Endometrial microvascular endothelial cells (primary cell): Measurements from ENCODE around the gene CCDC172. TPM values are rescaled to one million over a fixed set of nuclear protein-coding genes. Genes with fewer than 3 reads are reported as not detected.

Experiments
- in situ Hi-C: cut with HindIII; loops from 2 replicates; pipeline ENCODE4 v1.10.0; 2017; ENCODE audit warnings: low sequenced_read_pairs, low pct_unique_long_range_greater_than_20kb; ENCODE audit errors: inconsistent ontology term
- total RNA-seq: library from RNA; depleted of rRNA; stranded (reverse); fragments of >200 nt; gene quantifications from one replicate; pipeline ENCODE4 v1.2.3, GENCODE V29; 2015; ENCODE audit errors: inconsistent ontology term

Gene CCDC172, protein sequence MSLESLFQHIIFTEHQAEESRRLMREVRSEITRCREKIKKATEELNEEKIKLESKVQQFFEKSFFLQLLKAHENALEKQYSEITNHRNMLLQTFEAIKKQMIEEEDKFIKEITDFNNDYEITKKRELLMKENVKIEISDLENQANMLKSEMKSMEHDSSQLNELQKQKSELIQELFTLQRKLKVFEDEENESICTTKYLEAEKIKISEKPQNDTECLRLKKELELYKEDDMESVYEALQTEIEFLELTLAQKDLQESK
- not detected for total RNA-seq

GRCh38 chr10:116324227-116324950 lies at the start of gene CCDC172:
TSS of gene CCDC172 (plus strand) at chr10:116324448. CDS start at chr10:116325012, 564 bp downstream.
- in situ Hi-C loops: no loop called here

DNA sequence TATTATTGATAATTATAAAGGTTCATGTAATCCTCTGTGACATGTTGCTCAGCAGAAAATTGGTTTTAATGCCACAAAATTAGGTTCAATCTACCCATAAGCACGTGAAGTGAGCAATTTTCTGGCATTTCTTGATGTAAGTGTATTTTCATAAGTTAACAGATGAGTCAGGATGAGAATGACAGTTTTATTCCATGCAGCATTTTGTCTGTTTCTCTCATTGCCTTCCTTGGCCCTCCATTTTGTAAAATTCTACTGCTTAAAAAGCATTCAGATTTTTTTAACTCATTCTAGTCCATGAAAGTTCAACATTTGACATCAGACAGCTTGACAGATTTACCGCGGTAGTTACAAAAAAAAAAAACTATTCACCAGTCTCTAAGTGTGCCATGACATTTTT lies 47.3 kb upstream of the CCDC172 start:
- in situ Hi-C loops: loop anchor here (25.0 kb wide), 1 partner anchor 490 kb away; no protein-coding TSS in a partner anchor

GRCh38 chr10:116278846-116279245 lies 45.4 kb upstream of the CCDC172 start:
- in situ Hi-C loops: loop anchor here (25.0 kb wide), 1 partner anchor 492 kb away; no protein-coding TSS in a partner anchor

- in situ Hi-C loops: loop anchor here (25.0 kb wide), 1 partner anchor 494 kb away; no protein-coding TSS in a partner anchor
Observed at GRCh38 chr10:116281775-116282174, 42.5 kb upstream of the CCDC172 start.

GRCh38 chr10:116286626-116287200 lies 37.5 kb upstream of the CCDC172 start:
- in situ Hi-C loops: loop anchor here (25.0 kb wide), 1 partner anchor 499 kb away; no protein-coding TSS in a partner anchor

GRCh38 chr10:116287906-116288501 lies 36.2 kb upstream of the CCDC172 start:
- in situ Hi-C loops: loop anchor here (25.0 kb wide), 1 partner anchor 501 kb away; no protein-coding TSS in a partner anchor

GRCh38 chr10:116289652-116290051 lies 34.6 kb upstream of the CCDC172 start:
- in situ Hi-C loops: loop anchor here (25.0 kb wide), 1 partner anchor 502 kb away; no protein-coding TSS in a partner anchor

DNA sequence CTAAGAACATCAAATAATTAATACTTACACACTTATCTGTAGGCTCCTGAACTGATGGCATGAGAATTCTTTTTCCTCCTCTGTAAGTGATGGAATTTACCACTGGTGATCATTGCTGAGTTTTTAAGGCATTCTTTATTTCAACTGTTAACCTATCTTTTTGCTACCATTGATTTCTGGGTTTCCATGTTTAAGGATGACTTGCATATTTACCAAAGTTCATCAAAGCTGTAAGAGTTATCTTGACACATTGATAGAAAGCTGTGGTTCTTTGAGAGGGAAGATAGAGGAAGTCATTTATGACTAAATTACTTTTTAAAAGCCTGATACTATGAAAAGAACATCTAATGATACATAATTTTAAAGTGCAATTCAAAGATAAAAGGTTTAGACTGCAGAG lies 31.8 kb upstream of the CCDC172 start:
- in situ Hi-C loops: loop anchor here (25.0 kb wide), 1 partner anchor 505 kb away; no protein-coding TSS in a partner anchor

GRCh38 chr10:116296291-116296721 lies 27.9 kb upstream of the CCDC172 start:
- in situ Hi-C loops: loop anchor here (25.0 kb wide), 1 partner anchor 509 kb away; no protein-coding TSS in a partner anchor

DNA sequence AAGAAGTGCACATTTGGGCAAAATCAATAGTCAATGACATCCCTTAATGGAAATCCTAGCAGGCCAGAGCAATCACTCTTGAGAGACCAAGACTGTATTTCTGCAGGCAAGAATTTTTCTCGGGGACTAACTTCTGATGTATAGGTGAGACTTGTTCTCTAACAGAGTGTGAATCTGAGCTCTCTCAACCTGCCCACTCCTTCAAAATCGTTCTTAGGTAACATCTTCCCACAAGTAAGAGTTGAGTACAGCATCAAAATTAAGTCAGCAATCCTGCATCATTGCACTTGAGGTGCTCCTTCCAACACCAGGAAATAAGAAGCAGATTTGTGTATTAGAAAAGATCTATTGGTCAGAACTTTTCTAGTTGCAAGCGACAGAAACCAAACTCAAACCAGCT lies 25.7 kb upstream of the CCDC172 start:
- in situ Hi-C loops: loop anchor here (25.0 kb wide), 1 partner anchor 511 kb away; no protein-coding TSS in a partner anchor

- in situ Hi-C loops: no loop called here
Observed at GRCh38 chr10:116300542-116300941, 23.7 kb upstream of the CCDC172 start.

- in situ Hi-C loops: no loop called here
Observed at GRCh38 chr10:116304923-116305322, 19.3 kb upstream of the CCDC172 start.

GRCh38 chr10:116306847-116307246 lies 17.4 kb upstream of the CCDC172 start:
- in situ Hi-C loops: no loop called here

DNA sequence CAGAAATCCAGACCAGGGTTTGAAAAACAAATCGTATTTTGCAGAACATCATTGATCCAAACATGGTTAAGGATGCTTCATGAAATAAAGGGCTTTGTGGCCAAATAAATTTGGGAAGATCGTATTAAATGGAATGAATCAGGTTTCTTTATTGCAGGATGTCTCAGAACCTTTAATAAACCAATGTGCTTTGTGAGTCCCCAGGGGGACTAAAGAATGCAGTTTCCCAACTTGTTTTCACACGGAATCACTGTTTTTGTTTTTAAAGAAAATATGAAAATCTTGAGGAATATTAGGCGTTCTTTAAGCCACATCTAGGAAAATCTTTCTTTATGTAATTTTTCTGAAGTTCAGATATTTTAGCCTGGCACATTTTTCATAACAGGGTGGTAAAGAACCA lies 16.8 kb upstream of the CCDC172 start:
- in situ Hi-C loops: no loop called here

GRCh38 chr10:116311016-116311415 lies 13.2 kb upstream of the CCDC172 start:
- in situ Hi-C loops: no loop called here

GRCh38 chr10:116311706-116312490 lies 12.3 kb upstream of the CCDC172 start:
- in situ Hi-C loops: no loop called here

DNA sequence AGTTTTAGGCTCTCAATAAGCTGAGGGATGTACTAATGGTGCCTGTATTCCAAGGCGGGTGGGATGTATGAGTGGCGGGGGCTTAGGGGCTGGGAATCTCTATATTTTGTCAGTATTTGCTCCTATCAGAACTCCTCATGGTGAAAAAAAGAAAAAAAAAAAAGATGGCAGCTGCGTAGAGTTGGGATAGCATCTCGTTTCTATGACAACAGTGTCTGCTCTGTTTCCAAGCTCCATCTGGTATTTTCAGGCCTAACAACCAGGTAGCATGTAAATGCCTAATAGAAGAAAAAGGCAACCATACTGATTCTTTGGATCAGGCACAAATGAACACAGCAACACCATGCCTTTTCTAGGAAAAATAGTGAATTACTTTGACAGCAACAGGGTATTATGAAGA lies 11.7 kb upstream of the CCDC172 start:
- in situ Hi-C loops: no loop called here

DNA sequence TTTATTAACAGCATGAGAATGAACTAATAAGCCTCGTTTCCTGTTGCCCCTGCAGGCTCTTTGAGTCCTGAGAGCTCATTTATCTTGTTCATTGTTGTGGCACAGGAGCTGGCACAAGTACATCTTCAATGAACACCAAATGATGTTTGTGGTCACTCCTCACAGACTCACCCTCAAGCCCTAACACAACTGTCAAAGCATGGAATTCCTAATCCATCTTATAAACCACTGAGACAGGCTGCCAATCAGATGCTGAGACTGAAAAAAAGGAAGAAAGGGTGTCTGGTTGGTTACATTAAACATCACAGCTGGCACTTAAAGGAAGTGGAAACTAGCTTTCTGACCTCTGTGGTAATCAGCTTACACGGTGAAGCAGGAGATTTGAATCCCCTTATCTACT lies 7.7 kb upstream of the CCDC172 start:
- in situ Hi-C loops: no loop called here
